SK-N-SH (cell line): ENCODE measurements around the gene KRTAP4-4. TPM values are rescaled to one million over a fixed set of nuclear protein-coding genes. Genes with fewer than 3 reads are reported as not detected.

Source experiments
- CTCF ChIA-PET: fragments of 300-600, 350-600 bp; formaldehyde crosslinking; extraction: SDS; loops from one replicate; lab custom pipeline; 2021; lab: Yijun Ruan, JAX
- POLR2A ChIA-PET: fragments of 350-600 bp; sonication (Branson Sonifier 250); formaldehyde crosslinking; extraction: SDS; loops from one replicate; lab custom pipeline; 2020; ENCODE audit warnings: antibody characterized with exemption, inconsistent platforms; lab: Yijun Ruan, JAX
- DNase-seq: peaks from one replicate; pipeline ENCODE4 v3.0.0; 2012
- H2AFZ ChIP-seq: fragments of 200-600 bp; sonication (generic); 2 replicates; pipeline ENCODE4 v1.8.1; 2016; ENCODE audit warnings: antibody characterized with exemption, mild to moderate bottlenecking, low read depth
- H3F3A ChIP-seq: fragments of 200-600 bp; sonication (generic); replicated peaks from 2 replicates; pipeline ENCODE3; 2016; ENCODE audit warnings: antibody characterized with exemption, mild to moderate bottlenecking; ENCODE audit not compliant: insufficient read depth
- H3K27ac ChIP-seq, 2 experiments: fragments of 200-500 bp in 1 of 2; fragments of 200-600 bp in 1 of 2; sonication (Bioruptor generic) in 1 of 2; sonication (generic), shearing (Covaris generic) in 1 of 2; 2 replicates each; pipeline versions ENCODE4 v1.5.1 to v1.6.1; 2014 to 2016; ENCODE audit warnings: low read depth in 2 of 2, inconsistent platforms in 1 of 2, low read length in 1 of 2, mild to moderate bottlenecking in 1 of 2, mixed read lengths in 1 of 2
- H3K27me3 ChIP-seq: fragments of 200-600 bp; sonication (generic), shearing (Covaris generic); 2 replicates; pipeline ENCODE4 v1.6.1; 2016; ENCODE audit warnings: mixed run types; ENCODE audit not compliant: insufficient read depth
- H3K36me3 ChIP-seq, 2 experiments: fragments of 200-500 bp in 1 of 2; fragments of 200-600 bp in 1 of 2; sonication (Bioruptor generic) in 1 of 2; sonication (generic) in 1 of 2; replicated peaks in 1 of 2; 2 replicates each; pipeline versions ENCODE3 to v1.5.1; 2014 to 2016; ENCODE audit warnings: low read length in 1 of 2, mild to moderate bottlenecking in 1 of 2; ENCODE audit not compliant: insufficient read depth in 2 of 2, control insufficient read depth in 1 of 2
- H3K4me1 ChIP-seq, 2 experiments: fragments of 200-500 bp in 1 of 2; fragments of 200-600 bp in 1 of 2; sonication (Bioruptor generic) in 1 of 2; sonication (generic), shearing (Covaris generic) in 1 of 2; 2 replicates each; pipeline versions ENCODE4 v1.5.1 to v1.6.1; 2014 to 2016; ENCODE audit warnings: low read depth in 1 of 2, low read length in 1 of 2, mixed run types in 1 of 2; ENCODE audit not compliant: insufficient read depth in 2 of 2, control insufficient read depth in 1 of 2
- H3K4me2 ChIP-seq: fragments of 200-600 bp; sonication (generic), shearing (Covaris generic); 2 replicates; pipeline ENCODE4 v1.6.1; 2017; ENCODE audit warnings: mixed run types
- H3K4me3 ChIP-seq, 2 experiments: fragments of 200-500 bp in 1 of 2; fragments of 200-600 bp in 1 of 2; sonication (Bioruptor generic) in 1 of 2; sonication (generic), shearing (Covaris generic) in 1 of 2; 2 replicates each; pipeline versions ENCODE4 v1.5.1 to v1.8.1; 2014 to 2016; ENCODE audit warnings: low read depth in 2 of 2, inconsistent platforms in 1 of 2, low read length in 1 of 2, mild to moderate bottlenecking in 1 of 2, mixed read lengths in 1 of 2, moderate library complexity in 1 of 2
- H3K79me2 ChIP-seq: fragments of 200-600 bp; sonication (generic); 2 replicates; pipeline ENCODE4 v1.8.1; 2017; ENCODE audit warnings: mild to moderate bottlenecking; ENCODE audit not compliant: insufficient read depth
- H3K9ac ChIP-seq: fragments of 200-600 bp; sonication (generic); 2 replicates; pipeline ENCODE4 v1.6.1; 2017; ENCODE audit warnings: mixed run types
- H3K9me2 ChIP-seq: fragments of 200-600 bp; sonication (generic); 2 replicates; pipeline ENCODE4 v1.6.1; 2017; ENCODE audit warnings: mixed run types
- H3K9me3 ChIP-seq: fragments of 200-600 bp; sonication (generic); 2 replicates; pipeline ENCODE4 v1.6.1; 2017; ENCODE audit warnings: mixed run types, mild to moderate bottlenecking, moderate library complexity
- H4K20me1 ChIP-seq: fragments of 200-600 bp; sonication (generic); 2 replicates; pipeline ENCODE4 v1.6.1; 2017; ENCODE audit warnings: mild to moderate bottlenecking, mixed run types; ENCODE audit not compliant: insufficient read depth
- ELF1 ChIP-seq: IDR thresholded peaks from 2 replicates; pipeline ENCODE4 v1.4.0; 2012
- EZH2phosphoT487 ChIP-seq: fragments of 200-600 bp; sonication (generic); IDR thresholded peaks from 2 replicates; pipeline ENCODE4 v1.6.1; 2017; ENCODE audit warnings: low read depth, mixed run types, mild to moderate bottlenecking, antibody characterized with exemption, moderate library complexity, borderline replicate concordance
- FOXM1 ChIP-seq: IDR thresholded peaks from 2 replicates; pipeline ENCODE4 v1.4.0; 2012; ENCODE audit warnings: low read depth, mild to moderate bottlenecking
- GABPA ChIP-seq: IDR thresholded peaks from 2 replicates; pipeline ENCODE4 v1.4.0; 2012; ENCODE audit warnings: low read depth, mild to moderate bottlenecking
- MEF2A ChIP-seq: IDR thresholded peaks from 2 replicates; pipeline ENCODE4 v1.4.0; 2012; ENCODE audit warnings: low read depth, borderline replicate concordance
- MXI1 ChIP-seq: IDR thresholded peaks from 2 replicates; pipeline ENCODE4 v1.6.1; 2012; ENCODE audit warnings: mild to moderate bottlenecking, low read depth, low read length, improper control_type of control experiment
- NFIC ChIP-seq: IDR thresholded peaks from 2 replicates; pipeline ENCODE4 v1.4.0; 2012; ENCODE audit warnings: borderline replicate concordance
- NRF1 ChIP-seq: IDR thresholded peaks from 2 replicates; pipeline ENCODE4 v1.6.1; 2012; ENCODE audit warnings: low read depth, mild to moderate bottlenecking, low read length
- POLR2AphosphoS5 ChIP-seq: IDR thresholded peaks from 2 replicates; pipeline ENCODE4 v1.6.1; 2012; ENCODE audit warnings: low read depth, low read length
- RCOR1 ChIP-seq: fragments of 150-350 bp; IDR thresholded peaks from 2 replicates; pipeline ENCODE4 v1.6.1; 2017; ENCODE audit warnings: antibody characterized with exemption, low read length
- RXRA ChIP-seq: IDR thresholded peaks from 2 replicates; pipeline ENCODE4 v1.4.0; 2012; ENCODE audit warnings: low read depth, mild to moderate bottlenecking, borderline replicate concordance
- TCF12 ChIP-seq: IDR thresholded peaks from 2 replicates; pipeline ENCODE4 v1.4.0; 2012
- TEAD4 ChIP-seq: IDR thresholded peaks from 2 replicates; pipeline ENCODE4 v1.4.0; 2012; ENCODE audit warnings: mild to moderate bottlenecking, borderline replicate concordance; ENCODE audit not compliant: insufficient read depth
- WGBS: methylation state at CpG from one replicate; pipeline ENCODE4 v1.1.6; 2017; ENCODE audit warnings: low lambda C conversion rate; 5-methylcytosine and 5-hydroxymethylcytosine counted together
- polyA plus RNA-seq, 3 experiments: library from polyadenylated mRNA; depleted of rRNA; stranded (reverse); fragments of >200 nt; gene quantifications; 2 replicates each; pipeline ENCODE4 v1.2.3, GENCODE V29; 2012
- TF ChIP-seq, protein P1 (sequence below): IDR thresholded peaks from 2 replicates; pipeline ENCODE4 v1.4.0; 2012; ENCODE audit warnings: low read depth
- TF ChIP-seq, protein P2 (sequence below): fragments of 200-600 bp; sonication (generic); IDR thresholded peaks from 2 replicates; pipeline ENCODE4 v1.6.1; 2017; ENCODE audit warnings: antibody characterized with exemption, mild to moderate bottlenecking, moderate library complexity
- TF ChIP-seq, protein P3 (sequence below): fragments of 150-350 bp; IDR thresholded peaks from 2 replicates; pipeline ENCODE4 v1.6.1; 2017; ENCODE audit warnings: antibody characterized with exemption, low read length, low read depth, borderline replicate concordance
- TF ChIP-seq, protein P4 (sequence below): IDR thresholded peaks from 2 replicates; pipeline ENCODE4 v1.4.0; 2012; ENCODE audit warnings: low read depth, borderline replicate concordance

KRTAP4-4 gene
- polyA plus RNA-seq, 1 of the 3 experiments (the other 2 are of a cell fraction), result not detected

DNA sequence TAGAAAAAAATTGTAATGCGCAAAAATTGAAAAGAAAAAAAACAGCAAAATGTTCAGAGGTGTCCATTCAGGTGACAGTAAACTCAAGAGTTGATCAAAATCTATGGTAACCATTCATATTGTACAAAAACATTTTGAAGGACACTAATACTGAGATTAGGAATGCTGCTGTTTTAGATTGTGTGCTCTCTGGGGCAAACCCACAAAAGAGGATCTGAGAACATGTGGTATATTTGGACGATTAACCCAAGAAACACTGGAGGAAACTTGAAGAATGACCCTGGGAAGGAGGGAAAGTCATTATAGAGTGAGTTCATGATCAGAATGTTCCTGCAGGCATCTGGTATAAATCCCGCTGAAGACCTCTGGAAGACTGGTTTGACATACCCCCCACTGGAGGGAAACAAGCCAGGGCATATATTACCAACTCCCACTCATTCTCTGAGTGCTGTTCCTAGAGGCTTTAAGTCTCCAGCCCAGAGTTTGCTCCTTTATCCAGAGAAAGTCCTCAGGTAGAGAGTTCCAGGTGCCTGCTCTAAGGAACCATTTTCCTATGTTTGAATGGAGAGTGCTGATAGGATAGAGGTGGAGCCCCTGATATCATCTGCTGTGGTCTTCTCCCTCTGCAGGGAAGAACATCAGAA is 16.3 kb upstream of the KRTAP4-4 start:
- no peak overlapping the region for H3K9ac ChIP-seq
- no peak overlapping the region for H3K4me2 ChIP-seq
- POLR2A ChIA-PET, result no interaction called here
- no peaks in the 10 kb centered on the region for H3K9me3 ChIP-seq
- peaks cover 40% of the 10 kb centered on the region for H3K27me3 ChIP-seq
- WGBS, result 8% methylated on average over 3 of the region's 3 CpGs
- no peaks in the 10 kb centered on the region for H3K4me1 ChIP-seq
- H3F3A ChIP-seq, result no peaks in the 10 kb centered on the region
- CTCF ChIA-PET, result interaction anchor here (1.2 kb wide), 1 partner anchor 51 kb away, joined by 5 read pairs; no protein-coding TSS in a partner anchor
- H3K4me3 ChIP-seq, result no peak overlapping the region
- no peak overlapping the region for H3K27ac ChIP-seq
- H4K20me1 ChIP-seq, result no peaks in the 10 kb centered on the region
- H3K36me3 ChIP-seq, result no peaks in the 10 kb centered on the region
- no peaks in the 10 kb centered on the region for H3K79me2 ChIP-seq
- H2AFZ ChIP-seq, result no peak overlapping the region
- TF ChIP-seq MEF2A, result no peak
- TF ChIP-seq EZH2phosphoT487, result 0 out of 2 replicates have a peak, but pooled peaks have one; percentile 2
- TF ChIP-seq, all 33 proteins: peak for 1
- no peak for DNase-seq
- no peaks in the 10 kb centered on the region for H3K9me2 ChIP-seq

DNA sequence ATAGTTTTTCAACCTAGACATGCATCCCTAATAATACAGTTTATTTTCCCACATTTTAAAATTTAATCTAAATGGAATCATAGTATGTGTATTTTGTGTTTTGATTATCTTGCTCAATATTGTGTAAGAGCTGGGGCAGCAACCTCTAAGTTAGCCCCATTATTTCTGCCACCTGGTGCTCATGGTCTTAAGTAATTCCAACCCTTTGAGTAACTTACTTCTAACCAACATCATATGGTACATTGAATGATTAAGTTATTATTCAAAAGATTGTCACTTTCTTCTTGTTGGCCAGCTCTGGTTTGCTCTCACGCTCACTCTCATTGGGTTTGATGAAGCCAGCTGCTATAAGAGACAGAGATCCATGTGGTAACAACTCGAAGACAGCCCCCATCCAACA is 11.3 kb upstream of the KRTAP4-4 start:
- Histone ChIP-seq H3K4me2 (no peak overlapping the region), H2AFZ (no peak overlapping the region), H3K9me3 (no peaks in the 10 kb centered on the region), H3K9me2 (no peaks in the 10 kb centered on the region), H4K20me1 (no peaks in the 10 kb centered on the region), H3K27me3 (peaks cover 54% of the 10 kb centered on the region), H3K36me3 (no peaks in the 10 kb centered on the region), H3K4me1 (no peaks in the 10 kb centered on the region), H3K4me3 (no peak overlapping the region), H3K9ac (no peak overlapping the region), H3F3A (no peaks in the 10 kb centered on the region), H3K27ac (no peak overlapping the region), H3K79me2 (no peaks in the 10 kb centered on the region)
- no peak for DNase-seq
- POLR2A ChIA-PET, result no interaction called here
- 15% methylated on average over 2 of the region's 2 CpGs for WGBS
- CTCF ChIA-PET, result no interaction called here
- TF ChIP-seq MEF2A (no peak), RXRA (no peak), RCOR1 (no peak), POLR2AphosphoS5 (no peak), FOXM1 (no peak), GABPA (no peak), MXI1 (no peak), TCF12 (no peak)
- TF ChIP-seq, protein P1, sequence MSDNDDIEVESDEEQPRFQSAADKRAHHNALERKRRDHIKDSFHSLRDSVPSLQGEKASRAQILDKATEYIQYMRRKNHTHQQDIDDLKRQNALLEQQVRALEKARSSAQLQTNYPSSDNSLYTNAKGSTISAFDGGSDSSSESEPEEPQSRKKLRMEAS, result no peak

DNA sequence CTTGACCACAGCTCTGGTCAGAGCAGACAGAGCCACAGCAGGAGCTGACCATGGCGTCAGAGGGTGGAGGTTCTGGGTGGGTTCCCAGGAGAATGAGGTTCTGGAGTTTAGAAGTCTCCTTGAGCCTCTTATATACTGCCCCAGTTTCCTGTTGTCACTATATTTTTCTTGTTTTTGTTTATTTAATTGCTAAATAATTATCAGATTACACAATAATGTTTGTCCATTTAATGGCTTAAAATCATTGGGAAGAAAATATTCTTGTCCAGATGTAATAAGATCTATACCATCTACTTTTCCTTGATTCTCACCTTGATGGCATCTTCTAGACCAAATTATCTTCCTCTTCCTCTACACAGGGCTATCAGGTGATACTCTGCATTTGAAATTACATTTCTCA is 7.6 kb upstream of the KRTAP4-4 start, which contains the start of gene KRTAP4-3:
Gene KRTAP4-3, minus strand, starts transcription at position 101 of the 400 bp plus-strand sequence. Its CDS starts 49 bp downstream, at position 52.
- Histone ChIP-seq H3K9me3 (no peaks in the 10 kb centered on the region), H3K9me2 (no peaks in the 10 kb centered on the region), H3K27me3 (peaks cover 30% of the 10 kb centered on the region), H3K79me2 (no peaks in the 10 kb centered on the region), H3K36me3 (no peaks in the 10 kb centered on the region), H2AFZ (no peak within 1 kb of the TSS), H3F3A (no peaks in the 10 kb centered on the region), H3K4me3 (no peak within 1 kb of the TSS), H3K4me2 (no peak within 1 kb of the TSS), H4K20me1 (no peaks in the 10 kb centered on the region), H3K27ac (no peak within 1 kb of the TSS), H3K4me1 (no peaks in the 10 kb centered on the region), H3K9ac (no peak within 1 kb of the TSS)
- CTCF ChIA-PET, result interaction anchor here (1.0 to 1.1 kb wide), 2 partner anchors 381 kb away, joined by 4 to 5 read pairs; no protein-coding TSS in a partner anchor
- POLR2A ChIA-PET, result no interaction called here
- no peak for DNase-seq
- 0% methylated on average over 1 of the region's 1 CpG for WGBS
- TF ChIP-seq TEAD4 (no peak), POLR2AphosphoS5 (no peak), ELF1 (no peak), MEF2A (no peak), FOXM1 (no peak), NFIC (no peak), NRF1 (no peak)
- TF ChIP-seq, protein P2, sequence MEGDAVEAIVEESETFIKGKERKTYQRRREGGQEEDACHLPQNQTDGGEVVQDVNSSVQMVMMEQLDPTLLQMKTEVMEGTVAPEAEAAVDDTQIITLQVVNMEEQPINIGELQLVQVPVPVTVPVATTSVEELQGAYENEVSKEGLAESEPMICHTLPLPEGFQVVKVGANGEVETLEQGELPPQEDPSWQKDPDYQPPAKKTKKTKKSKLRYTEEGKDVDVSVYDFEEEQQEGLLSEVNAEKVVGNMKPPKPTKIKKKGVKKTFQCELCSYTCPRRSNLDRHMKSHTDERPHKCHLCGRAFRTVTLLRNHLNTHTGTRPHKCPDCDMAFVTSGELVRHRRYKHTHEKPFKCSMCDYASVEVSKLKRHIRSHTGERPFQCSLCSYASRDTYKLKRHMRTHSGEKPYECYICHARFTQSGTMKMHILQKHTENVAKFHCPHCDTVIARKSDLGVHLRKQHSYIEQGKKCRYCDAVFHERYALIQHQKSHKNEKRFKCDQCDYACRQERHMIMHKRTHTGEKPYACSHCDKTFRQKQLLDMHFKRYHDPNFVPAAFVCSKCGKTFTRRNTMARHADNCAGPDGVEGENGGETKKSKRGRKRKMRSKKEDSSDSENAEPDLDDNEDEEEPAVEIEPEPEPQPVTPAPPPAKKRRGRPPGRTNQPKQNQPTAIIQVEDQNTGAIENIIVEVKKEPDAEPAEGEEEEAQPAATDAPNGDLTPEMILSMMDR, result no peak
- TF ChIP-seq, protein P3, sequence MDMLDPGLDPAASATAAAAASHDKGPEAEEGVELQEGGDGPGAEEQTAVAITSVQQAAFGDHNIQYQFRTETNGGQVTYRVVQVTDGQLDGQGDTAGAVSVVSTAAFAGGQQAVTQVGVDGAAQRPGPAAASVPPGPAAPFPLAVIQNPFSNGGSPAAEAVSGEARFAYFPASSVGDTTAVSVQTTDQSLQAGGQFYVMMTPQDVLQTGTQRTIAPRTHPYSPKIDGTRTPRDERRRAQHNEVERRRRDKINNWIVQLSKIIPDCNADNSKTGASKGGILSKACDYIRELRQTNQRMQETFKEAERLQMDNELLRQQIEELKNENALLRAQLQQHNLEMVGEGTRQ, result no peak
- TF ChIP-seq, protein P4, sequence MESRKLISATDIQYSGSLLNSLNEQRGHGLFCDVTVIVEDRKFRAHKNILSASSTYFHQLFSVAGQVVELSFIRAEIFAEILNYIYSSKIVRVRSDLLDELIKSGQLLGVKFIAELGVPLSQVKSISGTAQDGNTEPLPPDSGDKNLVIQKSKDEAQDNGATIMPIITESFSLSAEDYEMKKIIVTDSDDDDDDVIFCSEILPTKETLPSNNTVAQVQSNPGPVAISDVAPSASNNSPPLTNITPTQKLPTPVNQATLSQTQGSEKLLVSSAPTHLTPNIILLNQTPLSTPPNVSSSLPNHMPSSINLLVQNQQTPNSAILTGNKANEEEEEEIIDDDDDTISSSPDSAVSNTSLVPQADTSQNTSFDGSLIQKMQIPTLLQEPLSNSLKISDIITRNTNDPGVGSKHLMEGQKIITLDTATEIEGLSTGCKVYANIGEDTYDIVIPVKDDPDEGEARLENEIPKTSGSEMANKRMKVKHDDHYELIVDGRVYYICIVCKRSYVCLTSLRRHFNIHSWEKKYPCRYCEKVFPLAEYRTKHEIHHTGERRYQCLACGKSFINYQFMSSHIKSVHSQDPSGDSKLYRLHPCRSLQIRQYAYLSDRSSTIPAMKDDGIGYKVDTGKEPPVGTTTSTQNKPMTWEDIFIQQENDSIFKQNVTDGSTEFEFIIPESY, result no peak
